ENCODE results near the gene FFAR4. TPM values are rescaled to one million over a fixed set of nuclear protein-coding genes. Genes with fewer than 3 reads are reported as not detected.

Gene FFAR4
- total and polyA plus RNA-seq, 2 donors (not counting 3 experiments of a cell fraction or from before 2014, with no cell fraction given) = not detected

- intact Hi-C loops (cut with micrococcal nuclease) = no loop called here
- H3K4me3 ChIP-seq (replicated peaks in 1 of 3; ENCODE audit: insufficient read depth in 1 of 3, low read depth in 1 of 3, low read length in 3 of 3) = no peak overlapping the region
- no TSS peak for BruUV-seq (replicated peaks)
- no peak overlapping the region for H3K9ac ChIP-seq (replicated peaks; ENCODE audit: extremely low read depth, insufficient read depth, low read length)
- FAIRE-seq (no peak), DNase-seq (ENCODE audit: low read depth, low spot score) (no peak)
- no peaks in the 10 kb centered on the region for H3K9me1 ChIP-seq (replicated peaks; ENCODE audit: control insufficient read depth, extremely low read depth, insufficient read depth, low read length)
- dilution Hi-C loops (cut with MboI; ENCODE audit: extremely low pct_ligation_motif_present, low sequenced_read_pairs) = no loop called here
- no peak overlapping the region for H2AFZ ChIP-seq (ENCODE audit: low read depth, low read length)
- H3K4me2 ChIP-seq (ENCODE audit: insufficient read depth, low read length) = no peak overlapping the region
- H3K9me3 ChIP-seq (replicated peaks; ENCODE audit: control insufficient read depth, insufficient read depth, low read length) = no peaks in the 10 kb centered on the region
- POLR2A ChIA-PET = no interaction called here
- no peaks in the 10 kb centered on the region for H3K36me3 ChIP-seq (ENCODE audit: control insufficient read depth in 2 of 2, extremely low read depth in 1 of 2, insufficient read depth in 2 of 2, low read length in 2 of 2)
- no peaks in the 10 kb centered on the region for H4K20me1 ChIP-seq (replicated peaks; ENCODE audit: control insufficient read depth, extremely low read depth, insufficient read depth, low read length)
- TF ChIP-seq CTCF (IDR thresholded peaks at IDR 0.05; ENCODE audit: extremely low read depth in 1 of 2, insufficient read depth in 1 of 2, low read depth in 1 of 2, low read length in 2 of 2) = no peak
- no peak for TF ChIP-seq EZH2 (IDR thresholded peaks at IDR 0.05; ENCODE audit: borderline replicate concordance, low read depth, low read length, severe bottlenecking)
- no peak for TF ChIP-seq GATA2 (IDR thresholded peaks at IDR 0.05; ENCODE audit: insufficient read depth, insufficient read length, low read depth, low read length)
- TF ChIP-seq POLR2A (IDR thresholded peaks at IDR 0.05; ENCODE audit: low read depth, low read length) = no peak
- no peak for TF ChIP-seq JUN (IDR thresholded peaks at IDR 0.05; ENCODE audit: borderline replicate concordance, insufficient read depth, insufficient read length, low read depth)
- no peak for TF ChIP-seq MAX (IDR thresholded peaks at IDR 0.05; ENCODE audit: insufficient read depth, insufficient read length)
- no peak for TF ChIP-seq MYC (IDR thresholded peaks at IDR 0.05; ENCODE audit: low read depth, low read length)
- no peak for TF ChIP-seq FOS (IDR thresholded peaks at IDR 0.05; ENCODE audit: borderline replicate concordance, insufficient read depth, low read length)
- no peak for TF ChIP-seq POLR2AphosphoS5 (IDR thresholded peaks at IDR 0.05; ENCODE audit: insufficient read depth, low read depth, low read length)
- H3K4me1 ChIP-seq (ENCODE audit: control insufficient read depth, extremely low read depth, insufficient read depth, low read length) = no peaks in the 10 kb centered on the region
- no peaks in the 10 kb centered on the region for H3K79me2 ChIP-seq (ENCODE audit: control insufficient read depth, insufficient read depth, low read length)
- H3K27me3 ChIP-seq (ENCODE audit: control insufficient read depth in 2 of 2, insufficient read depth in 2 of 2, low read length in 2 of 2) = peaks cover 14 to 17% of the 10 kb centered on the region in 2 experiments
- H3K27ac ChIP-seq (ENCODE audit: insufficient read depth, low read depth, low read length) = no peak overlapping the region
- CTCF ChIA-PET = interaction anchor here (0.6 to 1.2 kb wide), 2 partner anchors 16 to 25 kb away, joined by 3 to 4 read pairs; partner anchors contain the start of gene PDE6C
Measured at GRCh38 chr10:93595378-93596161, 29.1 kb downstream of the FFAR4 start.
